ENCODE data around the gene RBP3.

The RBP3 gene

DNA sequence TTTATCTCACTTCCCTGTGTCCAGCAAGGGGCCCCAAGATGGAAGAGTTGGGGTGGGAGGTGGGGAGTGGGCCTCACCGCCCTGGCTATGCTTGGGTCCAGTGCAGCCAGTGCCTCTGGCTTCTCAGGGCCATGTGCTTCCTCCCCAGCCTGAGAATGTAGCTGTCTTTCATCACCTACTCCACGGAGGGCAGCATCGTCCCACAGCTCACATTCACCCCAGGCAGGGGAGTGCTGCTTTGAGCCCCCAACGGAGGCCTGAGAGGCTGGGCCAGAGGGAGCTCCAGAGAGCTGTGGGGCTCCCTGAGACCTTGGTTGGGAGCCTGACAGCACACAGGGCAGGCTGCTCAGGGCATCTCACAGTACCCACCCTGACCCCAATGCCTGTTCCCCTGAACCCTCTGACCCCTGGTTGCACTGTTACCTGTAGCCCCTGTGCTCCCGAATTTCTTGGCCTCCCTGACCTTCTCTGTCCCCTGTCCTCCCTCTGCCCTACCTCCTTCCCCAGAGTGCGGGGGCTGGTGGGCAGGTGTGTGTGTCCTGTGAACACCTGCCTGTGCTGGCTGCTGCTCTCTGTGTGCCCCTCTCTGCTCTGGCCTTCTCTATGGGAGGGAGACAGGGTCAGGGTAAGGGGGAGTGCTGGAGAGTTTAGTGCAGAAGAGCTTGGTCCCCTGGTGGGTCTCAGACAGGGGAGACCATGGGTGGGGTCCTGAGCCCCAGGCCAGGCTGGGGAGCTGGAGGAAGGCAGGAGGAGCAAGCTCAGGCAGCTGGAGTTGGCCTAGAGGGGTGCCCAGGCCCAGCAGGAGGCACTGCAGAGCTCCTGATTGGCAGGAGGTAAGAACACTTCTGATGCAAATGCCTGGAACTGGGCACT, 55.5 kb downstream of the RBP3 start:
- no peak for DNase-seq

GRCh38 chr10:47404446-47404845, 56.3 kb downstream of the RBP3 start:
- DNase-seq, result no peak

DNA sequence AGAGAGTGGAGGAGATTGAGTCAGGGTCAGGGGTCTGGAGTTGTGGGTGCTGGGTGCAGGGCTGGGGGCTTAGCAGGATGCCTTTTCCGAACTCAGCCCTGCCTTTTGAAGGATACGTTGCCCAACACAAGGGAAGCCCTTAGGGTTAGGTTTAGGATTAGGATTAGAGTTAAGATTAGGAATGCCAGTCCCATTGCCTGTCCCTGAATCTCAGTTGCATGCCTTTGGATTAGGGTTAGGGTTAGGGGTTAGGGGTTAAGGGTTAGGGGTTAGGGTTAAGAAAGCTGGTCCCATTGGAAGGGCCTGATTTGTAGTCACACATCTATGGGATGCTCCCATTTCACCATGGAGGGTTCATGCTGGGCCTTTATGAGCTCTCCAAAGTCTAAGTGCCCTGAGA, 56.8 kb downstream of the RBP3 start:
- DNase-seq, result no peak

DNA sequence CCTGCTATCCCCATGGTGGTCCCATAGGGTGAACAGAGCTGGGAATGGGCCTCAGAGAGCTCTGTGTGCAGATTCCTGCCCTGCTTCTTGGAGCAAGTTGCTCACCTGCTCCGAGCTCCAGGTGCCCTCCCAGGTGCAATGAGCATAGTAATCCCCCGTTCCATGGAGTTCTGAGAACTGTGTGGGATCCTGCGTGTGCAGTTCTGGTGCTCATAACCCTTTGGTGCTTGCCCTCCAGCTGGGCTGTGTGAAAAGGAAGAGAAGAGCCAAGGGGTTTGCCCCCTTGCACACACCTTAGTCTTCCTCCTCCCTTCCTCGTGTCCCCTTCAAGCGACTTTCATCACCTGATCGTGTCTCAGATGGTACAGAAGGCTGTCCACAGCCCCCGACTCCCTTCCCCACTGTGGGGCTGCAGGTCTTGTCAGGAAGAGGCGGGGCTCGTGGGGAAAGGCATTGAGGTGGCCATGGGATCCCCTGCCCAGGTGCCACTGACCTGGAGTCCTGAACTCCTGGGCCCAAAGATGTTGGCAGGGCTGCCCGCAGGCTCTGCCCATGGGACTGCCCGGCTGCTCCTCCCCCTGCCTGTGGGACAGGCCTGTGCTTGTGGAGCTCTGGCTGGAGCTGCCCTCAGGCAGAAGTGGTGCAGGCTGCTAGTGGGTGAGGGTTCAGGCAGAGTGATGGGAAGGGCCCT, 57.8 kb downstream of the RBP3 start:
- DNase-seq, result no peak

- no peak for DNase-seq
These were observed 58.3 kb downstream of the RBP3 start for GRCh38 chr10:47406548-47406869.

GRCh38 chr10:47406870-47407691, 58.9 kb downstream of the RBP3 start:
- no peak for DNase-seq

All from activated CD4-positive, alpha-beta T cell treated with anti-CD3 and anti-CD28 coated beads, Interleukin-2, Interleukin-6, amounts not matched to agents 100 ng/mL and 50 ng/mL, durations not matched to agents 16 hours and 8 hours (primary cell).